Measurements from ENCODE around the gene KRT5.
"Not testable (repeated sequence)": the region's sequence is repeated elsewhere in the genome, so short reads cannot be mapped to it uniquely, and the experiment has no call there.

KRT5 gene

GRCh38 chr12:52518574-52519386 is 1.4 kb downstream of the KRT5 start:
- DNase-seq (ENCODE audit: low read depth), result no peak

GRCh38 chr12:52517888-52518287 is 2.3 kb downstream of the KRT5 start:
- no peak for DNase-seq (ENCODE audit: low read depth)

GRCh38 chr12:52517005-52517835 is 3.0 kb downstream of the KRT5 start:
- DNase-seq (ENCODE audit: low read depth), result no peak

- DNase-seq (ENCODE audit: low read depth), result no peak
These were observed 4.0 kb downstream of the KRT5 start for GRCh38 chr12:52515927-52516831.

GRCh38 chr12:52515319-52515646 is 4.9 kb downstream of the KRT5 start:
- DNase-seq (ENCODE audit: low read depth), result no peak

- no peak for DNase-seq (ENCODE audit: low read depth)
These were observed 5.5 kb downstream of the KRT5 start for GRCh38 chr12:52514471-52515318.

GRCh38 chr12:52513736-52514135 is 6.5 kb downstream of the KRT5 start:
- DNase-seq (ENCODE audit: low read depth), result no peak

- DNase-seq (ENCODE audit: low read depth), result no peak
These were observed 12.0 kb downstream of the KRT5 start for GRCh38 chr12:52508211-52508610.

GRCh38 chr12:52506858-52507715 is 13.1 kb downstream of the KRT5 start:
- DNase-seq (ENCODE audit: low read depth), result no peak

GRCh38 chr12:52502877-52503276 is 17.3 kb downstream of the KRT5 start:
- DNase-seq (ENCODE audit: low read depth), result no peak

GRCh38 chr12:52501490-52501889 is 18.7 kb downstream of the KRT5 start:
- no peak for DNase-seq (ENCODE audit: low read depth)

GRCh38 chr12:52500574-52500973 is 19.6 kb downstream of the KRT5 start:
- DNase-seq (ENCODE audit: low read depth), result not testable (repeated sequence)

GRCh38 chr12:52499806-52500560 is 20.2 kb downstream of the KRT5 start:
- DNase-seq (ENCODE audit: low read depth), result no peak

GRCh38 chr12:52498946-52499345 is 21.2 kb downstream of the KRT5 start:
- DNase-seq (ENCODE audit: low read depth), result no peak

- no peak for DNase-seq (ENCODE audit: low read depth)
These were observed 22.2 kb downstream of the KRT5 start for GRCh38 chr12:52497975-52498374.

- DNase-seq (ENCODE audit: low read depth), result no peak
These were observed 23.6 kb downstream of the KRT5 start for GRCh38 chr12:52496590-52497071.

GRCh38 chr12:52496054-52496453 is 24.1 kb downstream of the KRT5 start:
- no peak for DNase-seq (ENCODE audit: low read depth)

- DNase-seq (ENCODE audit: low read depth), result no peak
These were observed 24.8 kb downstream of the KRT5 start for GRCh38 chr12:52495389-52495788.

- no peak for DNase-seq (ENCODE audit: low read depth)
These were observed 25.7 kb downstream of the KRT5 start for GRCh38 chr12:52494518-52494917.

- DNase-seq (ENCODE audit: low read depth), result no peak
These were observed 26.1 kb downstream of the KRT5 start for GRCh38 chr12:52494100-52494499.
